ENCODE measurements around the gene MAP3K2. TPM values are rescaled to one million over a fixed set of nuclear protein-coding genes. Genes with fewer than 3 reads are reported as not detected.

The MAP3K2 gene
- total RNA-seq, 1 experiment from 2014 or later, result 38.7 TPM

- ChIA-PET POLR2A (no interaction called here), CTCF (interaction anchor here (1.8 kb wide), 1 partner anchor 65 kb away, joined by 4 read pairs; no protein-coding TSS in a partner anchor)
- BruUV-seq (replicated peaks), result no TSS peak
- H3K27ac Mint-ChIP-seq (ENCODE audit: unreplicated experiment), result no peak overlapping the region
- no peak for DNase-seq
- Histone ChIP-seq H3K9me3 (peaks cover 11% of the 10 kb centered on the region), H3K4me3 (ENCODE audit: low read depth, low read length) (no peak overlapping the region), H3K36me3 (ENCODE audit: control insufficient read depth, insufficient read depth, low read length) (no peaks in the 10 kb centered on the region; the same call in 1 of the 2 replicates), H3K27me3 (replicated peaks; ENCODE audit: control insufficient read depth, insufficient read depth, low read length) (no peaks in the 10 kb centered on the region), H3K4me1 (peaks cover 42% of the 10 kb centered on the region)
- no peak for TF ChIP-seq CTCF (IDR thresholded peaks at IDR 0.05; ENCODE audit: insufficient read depth in 1 of 2, low read depth in 1 of 2, low read length in 1 of 2, severe bottlenecking in 1 of 2, unreplicated experiment in 1 of 2)
- intact Hi-C loops (cut with micrococcal nuclease; ENCODE audit: unreplicated experiment), result no loop called here
- no peak overlapping the region for H3K4me3 Mint-ChIP-seq (ENCODE audit: unreplicated experiment)
- H3K36me3 Mint-ChIP-seq (ENCODE audit: insufficient read depth, unreplicated experiment), result peaks cover 6% of the 10 kb centered on the region
- no peaks in the 10 kb centered on the region for H3K27me3 Mint-ChIP-seq (ENCODE audit: insufficient read depth, unreplicated experiment)
- peaks cover 11% of the 10 kb centered on the region for H3K9me3 Mint-ChIP-seq (ENCODE audit: unreplicated experiment)
- peaks cover 47% of the 10 kb centered on the region for H3K4me1 Mint-ChIP-seq (ENCODE audit: low read depth, unreplicated experiment)
These were observed 26.2 kb upstream of the MAP3K2 start for GRCh38 chr2:127413782-127414637.

GRCh38 chr2:127413200-127413599 is 25.4 kb upstream of the MAP3K2 start:
- Mint-ChIP-seq H3K4me3 (ENCODE audit: unreplicated experiment) (no peak overlapping the region), H3K27me3 (ENCODE audit: insufficient read depth, unreplicated experiment) (no peaks in the 10 kb centered on the region), H3K36me3 (ENCODE audit: insufficient read depth, unreplicated experiment) (peaks cover 6% of the 10 kb centered on the region), H3K9me3 (ENCODE audit: unreplicated experiment) (peaks cover 11% of the 10 kb centered on the region), H3K27ac (ENCODE audit: unreplicated experiment) (no peak overlapping the region), H3K4me1 (ENCODE audit: low read depth, unreplicated experiment) (peaks cover 47% of the 10 kb centered on the region)
- no peaks in the 10 kb centered on the region; the same call in 1 of the 2 replicates for H3K36me3 ChIP-seq (ENCODE audit: control insufficient read depth, insufficient read depth, low read length)
- DNase-seq, result no peak
- peaks cover 11% of the 10 kb centered on the region for H3K9me3 ChIP-seq
- no peak for TF ChIP-seq CTCF (IDR thresholded peaks at IDR 0.05; ENCODE audit: insufficient read depth in 1 of 2, low read depth in 1 of 2, low read length in 1 of 2, severe bottlenecking in 1 of 2, unreplicated experiment in 1 of 2)
- BruUV-seq (replicated peaks), result no TSS peak
- ChIA-PET POLR2A (no interaction called here), CTCF (no interaction called here)
- peaks cover 42% of the 10 kb centered on the region for H3K4me1 ChIP-seq
- intact Hi-C loops (cut with micrococcal nuclease; ENCODE audit: unreplicated experiment), result no loop called here
- H3K4me3 ChIP-seq (ENCODE audit: low read depth, low read length), result no peak overlapping the region
- H3K27me3 ChIP-seq (replicated peaks; ENCODE audit: control insufficient read depth, insufficient read depth, low read length), result no peaks in the 10 kb centered on the region

GRCh38 chr2:127411653-127412369 is 24.0 kb upstream of the MAP3K2 start:
- POLR2A ChIA-PET, result no interaction called here
- Histone ChIP-seq H3K36me3 (ENCODE audit: control insufficient read depth, insufficient read depth, low read length) (no peaks in the 10 kb centered on the region; the same call in 1 of the 2 replicates), H3K9me3 (peaks cover 11% of the 10 kb centered on the region), H3K4me1 (peaks cover 43% of the 10 kb centered on the region), H3K4me3 (ENCODE audit: low read depth, low read length) (no peak overlapping the region), H3K27me3 (replicated peaks; ENCODE audit: control insufficient read depth, insufficient read depth, low read length) (no peaks in the 10 kb centered on the region)
- CTCF ChIA-PET, result no interaction called here
- Mint-ChIP-seq H3K27me3 (ENCODE audit: insufficient read depth, unreplicated experiment) (no peaks in the 10 kb centered on the region), H3K36me3 (ENCODE audit: insufficient read depth, unreplicated experiment) (peaks cover 6% of the 10 kb centered on the region), H3K9me3 (ENCODE audit: unreplicated experiment) (peaks cover 11% of the 10 kb centered on the region), H3K4me3 (ENCODE audit: unreplicated experiment) (peak overlapping the region; percentile 43), H3K4me1 (ENCODE audit: low read depth, unreplicated experiment) (peaks cover 44% of the 10 kb centered on the region), H3K27ac (ENCODE audit: unreplicated experiment) (peak overlapping the region; percentile 89)
- no TSS peak for BruUV-seq (replicated peaks)
- DNase-seq, result peak in 1 of 2 experiments; percentile 19
- intact Hi-C loops (cut with micrococcal nuclease; ENCODE audit: unreplicated experiment), result loop anchor here (1.0 kb wide), 1 partner anchor 43 kb away; no protein-coding TSS in a partner anchor
- TF ChIP-seq CTCF (IDR thresholded peaks at IDR 0.05; ENCODE audit: insufficient read depth in 1 of 2, low read depth in 1 of 2, low read length in 1 of 2, severe bottlenecking in 1 of 2, unreplicated experiment in 1 of 2), result no peak

All from Caco-2 (cell line).